ENCODE data around the gene TRIM56.

DNA sequence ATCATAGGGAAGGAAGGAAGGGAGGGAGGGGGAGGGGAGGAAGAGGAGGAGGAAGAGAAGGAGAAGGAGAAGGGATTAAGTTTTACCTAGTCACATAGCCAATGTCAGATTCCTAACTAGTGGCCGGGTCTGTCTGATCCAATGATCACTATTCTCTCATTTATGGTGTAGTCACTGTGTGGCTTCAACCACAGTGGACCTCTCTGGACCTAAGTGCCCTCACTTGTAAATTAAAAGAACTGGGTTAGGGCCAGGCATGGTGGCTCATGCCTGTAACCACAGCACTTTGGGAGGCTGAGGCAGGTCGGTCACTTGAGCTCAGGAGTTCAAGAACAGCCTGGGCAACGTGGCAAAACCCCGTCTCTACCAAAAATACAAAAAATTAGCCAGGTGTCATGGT lies 35.0 kb downstream of the TRIM56 start:
- TF ChIP-seq EZH2 (IDR thresholded peaks at IDR 0.05; ENCODE audit: low read length, missing control alignments), result no peak
- TF ChIP-seq, protein P1, sequence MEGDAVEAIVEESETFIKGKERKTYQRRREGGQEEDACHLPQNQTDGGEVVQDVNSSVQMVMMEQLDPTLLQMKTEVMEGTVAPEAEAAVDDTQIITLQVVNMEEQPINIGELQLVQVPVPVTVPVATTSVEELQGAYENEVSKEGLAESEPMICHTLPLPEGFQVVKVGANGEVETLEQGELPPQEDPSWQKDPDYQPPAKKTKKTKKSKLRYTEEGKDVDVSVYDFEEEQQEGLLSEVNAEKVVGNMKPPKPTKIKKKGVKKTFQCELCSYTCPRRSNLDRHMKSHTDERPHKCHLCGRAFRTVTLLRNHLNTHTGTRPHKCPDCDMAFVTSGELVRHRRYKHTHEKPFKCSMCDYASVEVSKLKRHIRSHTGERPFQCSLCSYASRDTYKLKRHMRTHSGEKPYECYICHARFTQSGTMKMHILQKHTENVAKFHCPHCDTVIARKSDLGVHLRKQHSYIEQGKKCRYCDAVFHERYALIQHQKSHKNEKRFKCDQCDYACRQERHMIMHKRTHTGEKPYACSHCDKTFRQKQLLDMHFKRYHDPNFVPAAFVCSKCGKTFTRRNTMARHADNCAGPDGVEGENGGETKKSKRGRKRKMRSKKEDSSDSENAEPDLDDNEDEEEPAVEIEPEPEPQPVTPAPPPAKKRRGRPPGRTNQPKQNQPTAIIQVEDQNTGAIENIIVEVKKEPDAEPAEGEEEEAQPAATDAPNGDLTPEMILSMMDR (conservative IDR thresholded peaks at IDR 0.05 in 1 of 2, IDR thresholded peaks at IDR 0.05 in 1 of 2; ENCODE audit: low read depth in 1 of 2, low read length in 2 of 2), result no peak
